Measurements from ENCODE around the gene LY9. TPM values are rescaled to one million over a fixed set of nuclear protein-coding genes. Genes with fewer than 3 reads are reported as not detected.

The LY9 gene
- polyA plus RNA-seq, 1 experiment, result not detected

DNA sequence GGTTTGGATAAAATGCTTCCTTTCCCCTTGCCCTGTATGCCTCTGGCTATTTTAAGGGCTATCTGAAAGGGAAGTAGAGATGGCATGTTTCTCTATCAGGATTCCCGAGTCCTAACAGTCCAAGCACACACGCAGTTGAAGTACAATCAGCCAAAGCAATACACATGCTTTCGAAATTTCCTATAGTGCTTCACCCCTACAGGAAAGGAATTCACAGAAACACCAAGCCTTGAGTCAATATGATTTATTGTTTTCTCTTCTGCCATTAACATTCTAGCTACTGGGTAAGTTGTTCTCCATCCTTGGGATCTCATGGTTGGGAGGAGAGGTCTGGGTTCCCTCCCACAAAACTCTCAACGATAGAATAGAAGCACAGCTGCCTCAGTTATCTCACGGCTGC lies 80.3 kb downstream of the LY9 start:
- TF ChIP-seq CTCF (IDR thresholded peaks at IDR 0.05; ENCODE audit: insufficient read depth, low read depth, low read length), result no peak
- no peaks in the 10 kb centered on the region for H3K27me3 ChIP-seq (ENCODE audit: control insufficient read depth, insufficient read depth, low read length)
- no peak overlapping the region for H3K4me3 ChIP-seq (ENCODE audit: low read depth, low read length)
- CTCF ChIA-PET, result no interaction called here
- no peaks in the 10 kb centered on the region for H3K36me3 ChIP-seq (ENCODE audit: control insufficient read depth, insufficient read depth, low read length)
- no peak for DNase-seq (ENCODE audit: low read depth)
- POLR2A ChIA-PET, result no interaction called here

DNA sequence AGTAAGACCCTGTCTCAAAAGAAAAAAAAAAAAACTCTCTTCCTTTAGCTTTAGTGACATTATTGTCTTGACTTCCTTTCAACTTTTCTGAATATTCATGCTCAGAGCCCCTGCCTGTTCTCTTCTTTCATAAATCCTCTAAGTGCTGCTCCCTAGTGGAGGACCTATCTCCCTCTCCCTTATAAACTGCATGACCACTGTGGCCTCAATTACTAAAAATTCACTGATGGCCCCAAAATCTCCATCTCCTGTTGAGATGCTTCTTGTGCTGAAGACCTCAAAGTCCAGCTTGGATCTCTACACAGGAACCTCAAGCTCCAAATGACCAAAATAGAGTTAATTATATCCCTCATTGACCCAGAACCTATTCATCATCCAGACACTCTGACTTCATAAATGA lies 81.2 kb downstream of the LY9 start:
- POLR2A ChIA-PET, result no interaction called here
- no peak for TF ChIP-seq CTCF (IDR thresholded peaks at IDR 0.05; ENCODE audit: insufficient read depth, low read depth, low read length)
- CTCF ChIA-PET, result interaction anchor here (1.4 kb wide), 1 partner anchor 202 kb away, joined by 3 read pairs; no protein-coding TSS in a partner anchor
- Histone ChIP-seq H3K4me3 (ENCODE audit: low read depth, low read length) (no peak overlapping the region), H3K27me3 (ENCODE audit: control insufficient read depth, insufficient read depth, low read length) (no peaks in the 10 kb centered on the region), H3K36me3 (ENCODE audit: control insufficient read depth, insufficient read depth, low read length) (no peaks in the 10 kb centered on the region)
- no peak for DNase-seq (ENCODE audit: low read depth)

Other genes with a start within 250 kb of the LY9 start
- gene CD84, start 216.7 kb upstream of the LY9 start, polyA plus RNA-seq (2011; rRNA removed), result not detected in 2 replicates
- not detected in 2 replicates for gene SLAMF1, start 149.1 kb upstream of the LY9 start, polyA plus RNA-seq (2011; rRNA removed)
- not detected in 2 replicates for gene CD48, start 84.4 kb upstream of the LY9 start, polyA plus RNA-seq (2011; rRNA removed)
- gene SLAMF7, start 56.9 kb upstream of the LY9 start, polyA plus RNA-seq (2011; rRNA removed), result not detected in 2 replicates
- gene CD244, start 66.7 kb downstream of the LY9 start, polyA plus RNA-seq (2011; rRNA removed), result not detected in 2 replicates
- not detected in 2 replicates for gene ITLN1, start 89.0 kb downstream of the LY9 start, polyA plus RNA-seq (2011; rRNA removed)
- gene ITLN2, start 158.6 kb downstream of the LY9 start, polyA plus RNA-seq (2011; rRNA removed), result not detected in 2 replicates
- 1.3 and 1.8 TPM in 2 replicates for gene F11R, start 225.0 kb downstream of the LY9 start, polyA plus RNA-seq (2011; rRNA removed)
- 0.22 and 0.26 TPM in 2 replicates for gene TSTD1, start 242.8 kb downstream of the LY9 start, polyA plus RNA-seq (2011; rRNA removed)
- 33.0 and 40.4 TPM in 2 replicates for gene USF1, start 249.8 kb downstream of the LY9 start, polyA plus RNA-seq (2011; rRNA removed)

Measured in BJ (cell line).